ENCODE data around the gene CLDN4. TPM values are rescaled to one million over a fixed set of nuclear protein-coding genes. Genes with fewer than 3 reads are reported as not detected.

The CLDN4 gene
- total and polyA plus RNA-seq, 12 donors, result 0.04 to 1.2 (median 0.41) TPM; not detected in 1

DNA sequence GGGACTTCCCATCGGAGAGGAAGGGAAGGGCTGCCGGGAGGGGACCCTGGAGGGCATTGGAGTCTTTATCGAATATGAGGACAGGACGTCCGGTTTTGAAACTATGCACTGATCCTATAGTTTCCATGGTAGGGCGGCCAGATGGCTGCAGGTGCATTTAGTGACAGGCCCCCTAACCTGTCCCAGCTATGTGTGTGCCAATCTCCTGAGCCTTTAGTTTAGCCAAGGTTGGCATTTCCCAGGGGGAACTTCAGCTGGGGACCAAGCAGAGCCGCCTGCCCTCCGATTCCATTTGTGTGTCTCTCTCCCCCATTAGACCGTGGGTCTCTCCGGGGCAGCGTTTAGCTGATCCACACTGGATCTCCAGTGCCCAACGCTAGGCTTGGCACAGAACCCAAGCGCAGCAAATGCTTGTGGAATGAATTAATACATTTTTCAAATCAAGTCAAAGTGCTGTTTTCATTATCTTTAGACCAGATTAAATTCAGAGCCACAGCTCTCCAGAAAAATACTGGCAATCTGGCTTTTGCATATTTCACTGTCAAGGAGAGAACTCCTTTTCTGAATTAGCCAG lies 50.0 kb downstream of the CLDN4 start:
- Histone ChIP-seq H3K27me3 (peaks cover 4% of the 10 kb centered on the region), H3K4me1 (replicated peaks in 1 of 2) (peaks cover 0 to 10% of the 10 kb centered on the region in 2 donors), H3K9me3 (replicated peaks in 1 of 3) (no peaks in the 10 kb centered on the region), H3K4me3 (no peak overlapping the region), H3K27ac (peak overlapping the region in 1 of 5 donors; percentile 61), H3K36me3 (replicated peaks in 1 of 2) (no peaks in the 10 kb centered on the region)
- intact Hi-C loops (cut with DNase I), result no loop called here
- TF ChIP-seq, protein P1, sequence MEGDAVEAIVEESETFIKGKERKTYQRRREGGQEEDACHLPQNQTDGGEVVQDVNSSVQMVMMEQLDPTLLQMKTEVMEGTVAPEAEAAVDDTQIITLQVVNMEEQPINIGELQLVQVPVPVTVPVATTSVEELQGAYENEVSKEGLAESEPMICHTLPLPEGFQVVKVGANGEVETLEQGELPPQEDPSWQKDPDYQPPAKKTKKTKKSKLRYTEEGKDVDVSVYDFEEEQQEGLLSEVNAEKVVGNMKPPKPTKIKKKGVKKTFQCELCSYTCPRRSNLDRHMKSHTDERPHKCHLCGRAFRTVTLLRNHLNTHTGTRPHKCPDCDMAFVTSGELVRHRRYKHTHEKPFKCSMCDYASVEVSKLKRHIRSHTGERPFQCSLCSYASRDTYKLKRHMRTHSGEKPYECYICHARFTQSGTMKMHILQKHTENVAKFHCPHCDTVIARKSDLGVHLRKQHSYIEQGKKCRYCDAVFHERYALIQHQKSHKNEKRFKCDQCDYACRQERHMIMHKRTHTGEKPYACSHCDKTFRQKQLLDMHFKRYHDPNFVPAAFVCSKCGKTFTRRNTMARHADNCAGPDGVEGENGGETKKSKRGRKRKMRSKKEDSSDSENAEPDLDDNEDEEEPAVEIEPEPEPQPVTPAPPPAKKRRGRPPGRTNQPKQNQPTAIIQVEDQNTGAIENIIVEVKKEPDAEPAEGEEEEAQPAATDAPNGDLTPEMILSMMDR (IDR thresholded peaks at IDR 0.05), result no peak
- TF ChIP-seq POLR2A (IDR thresholded peaks at IDR 0.05), result no peak
- no peak for DNase-seq
- 67 to 75% (median 69%) methylated on average over 11 to 13 of the region's 13 CpGs for WGBS, 4 donors

DNA sequence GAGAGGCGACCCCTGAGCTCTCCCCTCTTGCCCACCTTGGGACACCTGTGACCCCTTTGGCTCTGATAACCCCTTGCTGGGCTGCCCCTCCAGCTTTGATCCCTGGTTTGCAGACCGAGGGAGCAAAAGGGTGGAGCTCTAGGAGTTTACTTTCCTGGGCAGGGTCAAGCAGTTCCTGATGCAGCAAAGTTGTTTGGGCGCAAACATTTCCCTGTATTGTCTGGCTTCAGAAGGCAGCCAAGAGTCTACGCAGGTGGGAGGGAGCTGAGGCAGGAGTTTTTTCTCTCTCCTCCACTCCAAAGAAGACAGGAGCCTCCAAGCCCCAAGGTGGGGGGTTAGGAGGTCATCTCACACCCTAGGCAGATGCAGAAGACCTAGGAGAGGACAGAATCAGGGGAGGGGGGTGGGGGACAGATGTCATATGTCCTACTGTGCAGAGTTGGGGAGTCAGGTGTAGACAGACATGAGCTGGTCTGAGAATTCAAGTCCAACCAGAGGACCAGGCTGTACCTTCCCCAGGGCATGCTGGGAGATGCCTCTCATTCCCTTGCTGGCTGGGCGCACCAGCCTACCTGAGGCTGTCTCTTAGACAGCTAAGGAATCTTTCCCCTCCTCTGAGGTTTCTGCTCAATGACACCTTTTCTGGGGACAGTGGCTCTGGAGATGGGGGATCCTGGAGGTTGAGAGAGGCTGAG lies 50.7 kb downstream of the CLDN4 start:
- H3K27ac ChIP-seq, result peak overlapping the region in 1 of 5 donors; percentile 35
- WGBS, 4 donors, result 52 to 65% (median 53%) methylated on average over 3 to 5 of the region's 5 CpGs
- DNase-seq, result no peak

DNA sequence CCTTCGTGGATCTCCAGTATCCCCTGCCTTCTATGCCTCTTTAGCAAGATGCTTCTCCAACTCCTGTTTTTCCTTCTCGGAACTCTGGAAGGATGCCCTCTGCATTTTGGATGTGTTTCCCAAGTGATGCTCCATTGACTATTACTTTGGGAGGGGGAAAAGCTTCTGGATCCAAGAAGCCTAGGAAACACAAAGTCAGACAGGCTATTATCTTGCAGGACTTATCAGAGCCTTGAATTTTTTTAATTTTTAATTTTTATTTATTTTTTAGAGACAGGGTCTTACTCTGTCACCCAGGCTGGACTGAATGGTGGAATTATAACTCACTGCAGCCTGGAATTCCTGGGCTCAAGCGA lies 51.2 kb downstream of the CLDN4 start:
- no peaks in the 10 kb centered on the region for H3K9me3 ChIP-seq (replicated peaks in 1 of 3)
- 69 to 89% (median 85%) methylated on average over 3 of the region's 3 CpGs for WGBS, 4 donors
- DNase-seq, result no peak
- H3K36me3 ChIP-seq (replicated peaks in 1 of 2), result no peaks in the 10 kb centered on the region
- peaks cover 4% of the 10 kb centered on the region for H3K27me3 ChIP-seq
- intact Hi-C loops (cut with DNase I), result no loop called here
- no peak for TF ChIP-seq POLR2A (IDR thresholded peaks at IDR 0.05)
- TF ChIP-seq, protein P1 (IDR thresholded peaks at IDR 0.05), result no peak
- H3K4me3 ChIP-seq, result no peak overlapping the region
- H3K4me1 ChIP-seq (replicated peaks in 1 of 2), result peaks cover 0 to 15% of the 10 kb centered on the region in 2 donors
- H3K27ac ChIP-seq, result peak overlapping the region in 1 of 5 donors; percentile 35

More for the DNA sequence above, 50.7 kb downstream of the CLDN4 start:
- Histone ChIP-seq H3K9me3 (replicated peaks in 1 of 3) (no peaks in the 10 kb centered on the region), H3K27me3 (peaks cover 4% of the 10 kb centered on the region), H3K4me1 (replicated peaks in 1 of 2) (peaks cover 0 to 10% of the 10 kb centered on the region in 2 donors), H3K4me3 (no peak overlapping the region), H3K36me3 (replicated peaks in 1 of 2) (no peaks in the 10 kb centered on the region)
- TF ChIP-seq, protein P1 (IDR thresholded peaks at IDR 0.05), result no peak
- no peak for TF ChIP-seq POLR2A (IDR thresholded peaks at IDR 0.05)
- intact Hi-C loops (cut with DNase I), result no loop called here

Other genes starting within 250 kb of the CLDN4 start
- gene MLXIPL, start 206.5 kb upstream of the CLDN4 start, total RNA-seq, result 100 to 1,000 TPM in 1 of 9 donors, 10 to 100 TPM in 7, under 1 TPM in 1; under 0.01 to 117 (median 41.0) TPM
- 100 to 1,000 TPM in 2 of 3 donors, 10 to 100 TPM in 1; 10.3 to 586 (median 248) TPM for gene MLXIPL, start 206.5 kb upstream of the CLDN4 start, polyA plus RNA-seq
- 1 to 10 TPM in 6 of 9 donors, under 1 TPM in 3; 0.54 to 7.0 (median 2.0) TPM for gene VPS37D, start 163.2 kb upstream of the CLDN4 start, total RNA-seq
- 1 to 10 TPM in 2 of 3 donors, under 1 TPM in 1; 0.20 to 2.0 (median 1.4) TPM for gene VPS37D, start 163.2 kb upstream of the CLDN4 start, polyA plus RNA-seq
- gene DNAJC30, start 147.5 kb upstream of the CLDN4 start, total RNA-seq, result 10 to 100 TPM in 7 of 9 donors, 1 to 10 TPM in 2; 7.1 to 28.2 (median 16.1) TPM
- 10 to 100 TPM in 2 of 3 donors, 1 to 10 TPM in 1; 9.9 to 14.8 (median 13.9) TPM for gene DNAJC30, start 147.5 kb upstream of the CLDN4 start, polyA plus RNA-seq
- gene BUD23, start 147.4 kb upstream of the CLDN4 start, total RNA-seq, result 10 to 100 TPM; 34.7 to 69.4 (median 60.2) TPM
- 100 to 1,000 TPM in 2 of 3 donors, 10 to 100 TPM in 1; 79.5 to 123 (median 115) TPM for gene BUD23, start 147.4 kb upstream of the CLDN4 start, polyA plus RNA-seq
- 1 to 10 TPM in 8 of 9 donors, under 1 TPM in 1; 0.52 to 8.0 (median 4.5) TPM for gene STX1A, start 111.3 kb upstream of the CLDN4 start, total RNA-seq
- 10 to 100 TPM in 1 of 3 donors, 1 to 10 TPM in 2; 5.3 to 28.1 (median 7.2) TPM for gene STX1A, start 111.3 kb upstream of the CLDN4 start, polyA plus RNA-seq
- gene ABHD11, start 92.2 kb upstream of the CLDN4 start, total RNA-seq, result 10 to 100 TPM; 13.0 to 23.6 (median 18.3) TPM
- gene ABHD11, start 92.2 kb upstream of the CLDN4 start, polyA plus RNA-seq, result 10 to 100 TPM; 15.4 to 41.6 (median 39.2) TPM
- gene CLDN3, start 60.7 kb upstream of the CLDN4 start, total RNA-seq, result under 1 TPM in 4 of 9 donors, not detected in 5; 0.22 to 0.72 (median 0.42) TPM
- under 1 TPM in 2 of 3 donors, not detected in 1; 0.24 to 0.40 TPM for gene CLDN3, start 60.7 kb upstream of the CLDN4 start, polyA plus RNA-seq
- gene METTL27, start 11.5 kb downstream of the CLDN4 start, total RNA-seq, result 1 to 10 TPM in 8 of 9 donors, not detected in 1; 1.3 to 8.3 (median 3.0) TPM
- 1 to 10 TPM in 2 of 3 donors, under 1 TPM in 1; 0.40 to 2.2 (median 1.1) TPM for gene METTL27, start 11.5 kb downstream of the CLDN4 start, polyA plus RNA-seq
- gene TMEM270, start 30.2 kb downstream of the CLDN4 start, total RNA-seq, result not detected
- gene TMEM270, start 30.2 kb downstream of the CLDN4 start, polyA plus RNA-seq, result under 1 TPM in 2 of 3 donors, not detected in 1; 0.20 to 0.56 TPM
- gene ELN, start 197.2 kb downstream of the CLDN4 start, total RNA-seq, result 10 to 100 TPM in 7 of 9 donors, 1 to 10 TPM in 2; 7.0 to 25.6 (median 15.6) TPM
- gene ELN, start 197.2 kb downstream of the CLDN4 start, polyA plus RNA-seq, result 100 to 1,000 TPM in 1 of 3 donors, 10 to 100 TPM in 1, 1 to 10 TPM in 1; 4.6 to 107 (median 33.4) TPM

Measured in adrenal gland (tissue), 12 donors.